ENCODE data around the gene ZNF524.
"Not testable (repeated sequence)": the region's sequence is repeated elsewhere in the genome, so short reads cannot be mapped to it uniquely, and the experiment has no call there.

ZNF524 gene, protein sequence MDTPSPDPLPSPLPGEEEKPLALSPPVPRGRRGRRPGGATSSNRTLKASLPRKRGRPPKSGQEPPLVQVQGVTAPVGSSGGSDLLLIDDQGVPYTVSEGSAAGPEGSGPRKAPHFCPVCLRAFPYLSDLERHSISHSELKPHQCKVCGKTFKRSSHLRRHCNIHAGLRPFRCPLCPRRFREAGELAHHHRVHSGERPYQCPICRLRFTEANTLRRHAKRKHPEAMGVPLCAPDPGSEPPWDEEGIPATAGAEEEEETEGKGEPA

DNA sequence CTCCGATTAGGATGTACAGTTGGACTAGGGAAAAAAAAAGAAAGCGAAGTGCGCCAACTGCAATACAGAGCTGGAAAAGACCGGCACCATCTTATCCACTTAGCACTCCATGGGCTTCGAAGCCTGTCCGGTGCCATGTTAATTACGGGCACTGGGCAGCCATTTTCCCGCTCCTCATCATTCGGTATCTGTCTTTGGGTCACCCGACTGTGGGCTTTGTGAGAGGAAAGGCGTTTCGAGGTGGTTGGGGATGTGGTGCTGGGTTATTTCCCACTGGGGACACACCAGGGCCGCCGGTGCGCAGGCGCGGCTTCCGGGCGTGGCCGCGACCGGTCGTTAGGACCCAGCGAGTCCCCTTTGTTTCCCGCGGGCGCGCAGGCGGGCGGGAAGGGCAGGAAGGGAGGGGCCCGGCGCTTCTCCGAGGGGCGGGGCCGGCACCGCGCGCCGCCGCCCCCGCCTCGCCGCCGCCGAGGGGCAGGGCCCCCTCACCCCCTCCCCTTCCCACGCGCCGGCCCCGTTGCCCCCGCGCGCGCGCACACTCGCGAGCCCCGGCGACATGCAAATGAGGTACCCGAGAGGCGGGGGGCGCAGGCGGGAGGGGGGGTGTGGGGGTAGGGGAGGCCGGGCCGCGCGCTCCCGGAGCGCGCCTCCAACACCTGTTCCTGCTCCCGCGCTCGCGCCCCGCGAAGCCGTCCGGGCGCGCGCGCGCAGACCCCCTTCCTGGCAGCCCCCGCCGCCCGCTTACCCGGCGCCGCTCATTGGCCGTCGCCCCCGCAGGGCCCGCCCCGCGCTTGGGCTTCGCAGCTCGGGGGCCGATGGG is at the start of gene ZNF524:
TSS of gene ZNF524 (plus strand) at position 447 of the 820 bp plus-strand sequence. CDS start 1,825 bp downstream, outside the sequence.
- DNase-seq (ENCODE audit: low read depth in 3 of 3) = peak; percentile 68 to 80 (median 72)

DNA sequence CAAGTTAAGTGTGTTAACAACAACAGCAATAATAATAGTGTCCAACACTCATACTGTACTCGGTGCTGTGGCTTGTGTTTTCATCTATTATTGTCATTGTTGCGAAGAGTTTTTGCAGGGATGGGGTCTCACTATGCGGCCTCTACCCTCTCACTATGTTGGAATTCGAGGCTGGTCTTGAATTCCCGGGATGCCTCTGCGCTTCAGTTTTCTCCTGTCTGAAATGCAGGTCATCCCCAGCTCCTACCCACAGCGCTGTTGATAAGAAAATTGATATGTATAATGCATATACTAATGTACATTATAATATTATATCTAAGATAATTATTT is 49.8 kb upstream of the ZNF524 start:
- no peak for DNase-seq (ENCODE audit: low read depth in 3 of 3)

DNA sequence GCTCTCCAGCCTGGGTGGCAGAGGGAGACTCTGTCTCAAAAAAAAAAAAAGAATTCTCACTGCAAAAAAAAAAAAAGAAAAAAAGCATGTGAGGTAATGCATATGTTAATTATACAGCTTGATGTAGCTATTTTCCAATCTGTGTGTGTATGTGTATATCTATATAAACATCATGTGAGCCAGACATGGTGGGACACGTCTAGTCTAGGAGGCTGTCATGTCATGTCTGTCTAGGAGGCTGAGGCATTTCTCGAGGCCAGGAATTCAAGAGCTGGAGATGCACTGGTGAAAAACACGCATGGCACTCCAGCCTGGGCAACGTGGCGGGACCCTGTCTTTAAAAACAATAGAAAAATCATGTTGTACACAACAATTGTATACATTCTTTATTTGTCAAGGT is 47.9 kb upstream of the ZNF524 start:
- no peak for DNase-seq (ENCODE audit: low read depth in 3 of 3)

DNA sequence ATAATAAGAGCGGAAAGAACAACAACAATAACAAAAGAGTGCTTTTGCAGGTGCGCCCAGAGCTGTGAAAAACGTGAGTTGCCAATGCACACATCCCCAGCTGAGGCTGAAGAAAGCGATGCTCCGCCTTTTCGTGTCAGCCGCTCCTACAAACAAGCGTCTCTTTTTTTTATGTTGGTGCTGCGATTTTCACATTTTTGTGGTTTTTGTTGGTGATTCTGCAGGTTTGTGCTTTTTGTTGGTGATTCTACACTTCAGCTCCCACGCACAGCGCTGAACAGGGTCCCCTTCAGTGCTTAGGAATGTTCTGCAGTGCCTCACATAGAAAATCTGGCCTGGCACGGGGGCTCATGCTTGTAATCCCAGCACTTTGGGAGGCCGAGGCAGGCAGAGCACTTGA is 47.5 kb upstream of the ZNF524 start:
- no peak for DNase-seq (ENCODE audit: low read depth in 3 of 3)

DNA sequence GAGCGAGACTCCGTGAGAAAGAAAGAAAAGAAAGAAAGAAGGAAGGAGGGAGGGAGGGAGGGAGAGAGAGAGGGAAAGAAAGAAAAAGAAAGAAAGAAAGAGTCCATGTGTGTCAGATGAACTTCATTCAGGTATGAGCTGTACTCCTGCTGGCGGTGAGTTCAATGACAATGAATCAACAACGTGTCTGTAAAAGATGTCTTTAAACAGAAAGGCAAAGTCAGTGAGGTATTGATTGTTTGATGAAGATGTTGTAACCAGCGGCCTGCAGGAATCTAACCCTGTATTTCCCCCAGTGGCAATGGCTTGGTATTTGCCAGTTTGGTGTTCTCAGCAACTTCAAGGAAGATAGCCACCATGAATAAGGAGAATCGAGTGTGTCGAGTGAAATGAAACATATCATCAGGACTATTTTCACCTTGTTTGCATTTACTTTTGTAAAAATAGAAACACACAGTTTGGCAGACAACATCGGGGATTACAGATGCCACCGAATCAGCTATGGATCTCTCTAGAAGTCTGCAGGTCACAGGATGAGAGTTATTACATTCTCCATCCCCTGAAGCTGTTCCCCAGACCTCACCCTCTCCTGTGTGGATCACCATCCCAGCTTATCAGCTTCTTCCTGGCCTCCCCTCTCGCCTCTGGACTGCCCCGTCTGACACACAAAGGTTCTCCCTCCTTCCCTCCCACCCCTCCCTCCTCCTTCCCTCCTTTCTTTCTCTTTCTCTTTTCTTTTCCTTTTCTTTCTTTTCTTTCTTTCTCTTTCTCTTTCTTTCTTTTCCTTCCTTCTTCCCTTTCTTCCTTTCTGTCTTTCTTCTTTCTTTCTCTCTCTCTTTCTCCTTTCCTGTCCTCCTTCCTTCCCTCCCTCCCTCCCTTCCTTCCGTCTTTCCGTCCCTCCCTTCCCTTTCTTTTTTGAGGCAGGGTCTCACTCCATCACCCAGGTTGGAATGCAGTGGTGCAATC is 46.6 kb upstream of the ZNF524 start:
- no peak for DNase-seq (ENCODE audit: low read depth in 3 of 3)

DNA sequence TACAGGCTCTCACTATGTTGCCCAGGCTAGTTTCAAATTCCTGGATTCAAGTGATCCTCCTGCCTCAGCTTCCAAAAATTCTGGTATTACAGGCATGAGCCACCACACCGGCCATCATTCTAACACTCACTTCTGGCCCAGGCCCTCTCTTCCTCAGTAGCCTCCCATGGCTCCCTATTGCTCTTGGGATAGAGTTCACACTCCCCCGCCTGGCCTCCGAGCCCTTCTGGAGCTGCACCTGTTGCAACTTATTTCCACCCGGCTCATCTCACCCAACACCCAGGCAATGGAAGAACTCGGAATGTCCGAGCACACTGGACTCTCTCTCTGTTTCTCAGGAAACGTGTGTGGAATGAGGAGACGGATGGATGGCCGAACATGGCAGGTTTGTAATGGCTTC is 45.8 kb upstream of the ZNF524 start:
- no peak for DNase-seq (ENCODE audit: low read depth in 3 of 3)

DNA sequence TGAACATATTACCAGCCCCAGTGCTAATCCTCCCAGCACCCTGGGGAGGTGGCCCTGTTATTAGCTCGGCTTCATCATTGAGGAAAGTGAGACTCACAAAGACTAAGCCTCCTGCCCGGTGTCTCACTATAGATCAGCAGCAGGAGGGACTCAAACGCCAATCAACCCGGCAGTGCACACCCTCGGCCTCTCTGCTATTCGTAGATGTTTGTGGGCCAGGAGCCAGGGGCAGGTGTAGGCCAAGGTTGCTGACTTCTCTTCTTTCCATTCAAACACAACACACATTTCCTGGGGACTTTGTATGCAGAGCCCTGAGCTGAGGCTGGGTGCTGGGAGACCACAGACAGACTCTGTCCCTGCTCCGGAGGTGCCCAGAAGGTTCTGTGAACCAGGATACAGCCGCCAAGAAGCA is 45.3 kb upstream of the ZNF524 start:
- no peak for DNase-seq (ENCODE audit: low read depth in 3 of 3)

DNA sequence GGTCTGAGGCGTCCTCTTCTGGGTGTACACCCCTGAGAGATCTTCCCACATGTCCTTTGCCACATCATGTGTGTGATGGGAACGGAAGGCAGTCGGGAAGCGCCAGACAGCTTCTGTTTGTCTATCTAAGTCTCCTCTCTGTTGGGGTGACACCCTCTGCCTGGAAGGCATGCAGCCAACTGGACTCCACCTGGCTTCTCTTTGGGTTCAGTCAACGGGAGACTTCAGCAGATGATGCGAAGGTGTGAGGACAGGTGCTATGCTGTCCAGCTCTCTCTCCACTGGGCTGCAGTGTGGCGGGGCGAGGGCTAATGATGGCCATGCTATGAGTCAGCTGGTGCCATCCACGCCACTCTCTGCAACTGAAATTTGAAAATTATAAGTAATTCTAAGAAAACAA is 40.4 kb upstream of the ZNF524 start:
- no peak for DNase-seq (ENCODE audit: low read depth in 3 of 3)

DNA sequence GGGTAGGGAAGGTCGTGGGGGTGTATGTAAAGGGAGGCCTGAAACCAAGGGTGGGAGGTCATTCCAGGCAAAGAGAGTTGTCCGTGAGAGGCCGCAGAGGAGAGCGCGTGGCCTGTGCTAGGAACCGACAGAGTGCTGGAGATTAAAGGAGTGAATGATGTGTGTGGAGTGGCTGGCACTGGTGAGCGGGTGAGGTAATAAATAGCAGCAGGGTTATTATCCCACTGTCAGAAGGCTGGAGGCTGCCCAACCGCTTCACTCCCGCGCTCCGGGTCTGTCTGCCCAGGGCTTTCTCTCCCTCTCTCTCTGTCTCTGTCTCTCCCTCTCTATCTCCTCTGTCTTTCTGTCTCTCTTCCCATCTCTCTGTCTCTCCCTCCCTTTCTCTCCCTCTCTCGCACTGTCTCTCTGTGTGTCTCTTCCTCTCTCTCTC is 36.8 kb upstream of the ZNF524 start:
- no peak for DNase-seq (ENCODE audit: low read depth in 3 of 3)

DNA sequence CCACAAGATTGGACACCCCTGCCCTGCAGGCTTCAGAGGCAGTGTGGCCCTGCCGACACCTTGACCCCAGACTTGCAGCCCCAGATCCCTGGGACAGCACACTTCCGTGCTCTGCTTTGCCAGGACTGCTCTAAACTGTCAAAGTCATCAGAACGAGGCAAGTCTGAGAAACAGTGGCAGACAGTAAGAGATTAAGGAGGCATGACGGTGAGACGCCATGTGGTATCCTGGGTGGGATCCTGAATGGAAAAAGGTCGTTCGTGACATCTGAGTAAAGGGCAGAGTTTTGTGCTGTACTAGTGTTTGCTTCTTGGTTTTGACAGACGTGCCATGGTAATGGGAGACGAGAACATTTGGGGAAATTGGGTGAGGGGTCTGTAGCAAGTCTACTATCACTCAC is 33.3 kb upstream of the ZNF524 start:
- no peak for DNase-seq (ENCODE audit: low read depth in 3 of 3)

DNA sequence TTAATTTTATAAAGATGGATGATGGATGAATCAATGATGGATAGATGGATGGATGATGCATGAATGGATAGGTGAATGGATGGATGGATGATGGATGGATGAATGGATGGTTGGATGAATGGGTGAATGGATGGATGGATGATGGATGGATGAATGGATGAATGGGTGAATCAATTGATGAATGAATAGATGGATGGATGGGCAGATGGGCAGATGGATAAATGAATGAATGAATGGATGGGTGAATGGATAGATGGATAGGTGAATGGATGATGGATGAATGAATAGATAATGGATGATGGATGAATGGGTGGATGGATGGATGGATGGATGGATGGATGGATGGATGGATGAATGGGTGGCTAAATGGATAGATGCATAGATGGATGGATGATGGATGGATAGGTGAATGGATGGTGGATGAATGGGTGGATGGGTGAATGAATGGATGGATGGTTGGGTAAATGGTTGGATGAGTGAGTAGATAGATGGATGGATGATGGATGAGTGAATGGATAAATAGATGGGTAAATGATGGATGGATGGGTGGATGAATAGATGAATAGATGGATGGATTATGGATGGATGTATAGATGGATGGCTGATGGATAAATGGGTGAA is 32.3 kb upstream of the ZNF524 start:
- DNase-seq (ENCODE audit: low read depth in 3 of 3) = no peak

DNA sequence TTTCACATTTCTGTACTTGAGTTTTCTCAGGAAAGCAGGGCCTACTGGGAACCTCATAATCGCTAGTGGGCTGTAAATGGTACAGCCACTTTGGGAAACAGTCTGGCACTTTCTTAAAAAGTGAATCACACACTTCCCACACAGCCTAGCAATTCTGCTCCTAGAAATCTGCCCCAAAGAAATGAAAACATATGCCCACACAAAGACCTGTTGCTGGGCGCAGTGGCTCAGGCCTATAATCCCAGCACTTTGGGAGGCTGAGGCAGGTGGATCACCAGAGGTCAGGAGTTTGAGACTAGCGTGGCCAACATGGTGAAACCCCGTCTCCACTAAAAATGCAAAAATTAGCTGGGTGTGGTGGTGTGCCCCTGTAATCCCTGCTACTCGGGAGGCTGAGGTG is 30.6 kb upstream of the ZNF524 start:
- DNase-seq (ENCODE audit: low read depth in 3 of 3) = not testable (repeated sequence)

DNA sequence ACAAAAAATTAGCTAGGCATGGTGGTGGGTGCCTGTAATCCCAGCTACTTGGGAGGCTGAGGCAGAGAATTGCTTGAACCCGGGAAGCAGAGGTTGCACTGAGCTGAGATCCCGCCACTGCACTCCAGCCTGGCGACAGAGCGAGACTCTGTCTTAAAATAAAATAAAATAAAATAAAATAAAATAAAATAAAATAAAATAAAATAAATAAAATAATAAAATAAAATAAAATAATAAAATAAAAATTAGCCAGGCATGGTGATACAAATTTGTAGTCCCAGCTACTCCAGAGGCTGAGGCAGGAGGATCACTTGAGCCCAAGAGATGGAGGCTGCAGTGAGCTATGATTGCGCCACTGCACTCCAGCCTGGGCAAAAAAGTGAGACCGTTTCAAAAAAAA is 26.2 kb upstream of the ZNF524 start:
- not testable (repeated sequence) for DNase-seq (ENCODE audit: low read depth in 3 of 3)

DNA sequence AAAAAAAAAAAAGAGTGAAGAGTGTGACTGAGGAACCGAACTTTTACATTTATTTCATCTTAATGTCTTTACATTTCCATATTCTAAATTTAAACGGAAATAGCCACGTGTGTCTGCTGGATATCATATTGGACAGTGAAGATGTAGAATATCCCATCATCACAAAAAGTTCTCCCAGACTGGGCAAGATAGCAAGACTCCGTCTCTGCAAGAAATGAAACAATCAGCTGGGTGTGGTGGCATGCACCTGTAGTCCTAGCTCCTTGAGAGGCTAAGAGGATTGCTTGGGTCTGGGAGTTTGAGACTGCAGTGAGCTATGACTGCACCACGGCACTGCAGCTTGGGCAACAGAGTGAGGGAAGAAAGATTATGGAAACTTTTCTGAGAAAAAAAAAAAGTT is 23.3 kb upstream of the ZNF524 start:
- DNase-seq (ENCODE audit: low read depth in 3 of 3) = no peak

DNA sequence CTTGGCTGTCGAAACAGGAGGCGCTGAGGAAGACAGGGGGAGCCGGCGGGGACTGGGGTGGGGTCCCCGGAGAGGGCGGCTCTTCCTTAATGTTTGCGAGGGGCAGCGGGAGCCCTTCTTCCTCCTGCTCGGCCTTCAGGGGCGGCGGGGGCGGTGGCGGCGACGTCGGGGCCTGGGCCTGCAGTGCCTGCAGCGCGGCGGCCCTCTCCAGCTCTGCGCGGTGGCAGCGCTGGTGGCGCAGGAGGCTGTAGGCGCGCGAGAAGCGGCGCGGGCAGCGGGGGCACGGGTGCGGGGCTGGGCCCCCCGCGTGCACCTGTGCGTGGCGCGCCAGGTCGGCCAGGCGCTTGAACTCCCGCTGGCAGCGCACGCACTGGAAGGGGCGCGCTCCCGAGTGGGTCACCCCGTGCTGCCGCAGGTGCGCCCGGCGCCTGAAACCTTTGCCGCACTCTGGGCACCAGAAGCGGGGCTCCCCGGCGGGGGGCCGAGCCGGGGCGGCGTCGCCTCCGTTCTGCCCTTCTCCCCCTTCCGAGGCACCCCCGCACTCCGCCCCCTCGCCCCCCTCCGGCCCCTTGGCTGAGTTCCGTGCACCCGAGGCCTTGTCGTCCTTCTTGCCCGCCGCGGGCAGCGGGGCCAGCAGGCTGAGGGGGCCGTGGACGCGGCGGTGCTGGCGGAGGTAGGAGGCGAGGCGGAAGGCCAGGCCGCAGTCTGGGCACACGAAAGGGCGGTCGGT is 21.9 kb upstream of the ZNF524 start:
- DNase-seq (ENCODE audit: low read depth in 3 of 3) = no peak

DNA sequence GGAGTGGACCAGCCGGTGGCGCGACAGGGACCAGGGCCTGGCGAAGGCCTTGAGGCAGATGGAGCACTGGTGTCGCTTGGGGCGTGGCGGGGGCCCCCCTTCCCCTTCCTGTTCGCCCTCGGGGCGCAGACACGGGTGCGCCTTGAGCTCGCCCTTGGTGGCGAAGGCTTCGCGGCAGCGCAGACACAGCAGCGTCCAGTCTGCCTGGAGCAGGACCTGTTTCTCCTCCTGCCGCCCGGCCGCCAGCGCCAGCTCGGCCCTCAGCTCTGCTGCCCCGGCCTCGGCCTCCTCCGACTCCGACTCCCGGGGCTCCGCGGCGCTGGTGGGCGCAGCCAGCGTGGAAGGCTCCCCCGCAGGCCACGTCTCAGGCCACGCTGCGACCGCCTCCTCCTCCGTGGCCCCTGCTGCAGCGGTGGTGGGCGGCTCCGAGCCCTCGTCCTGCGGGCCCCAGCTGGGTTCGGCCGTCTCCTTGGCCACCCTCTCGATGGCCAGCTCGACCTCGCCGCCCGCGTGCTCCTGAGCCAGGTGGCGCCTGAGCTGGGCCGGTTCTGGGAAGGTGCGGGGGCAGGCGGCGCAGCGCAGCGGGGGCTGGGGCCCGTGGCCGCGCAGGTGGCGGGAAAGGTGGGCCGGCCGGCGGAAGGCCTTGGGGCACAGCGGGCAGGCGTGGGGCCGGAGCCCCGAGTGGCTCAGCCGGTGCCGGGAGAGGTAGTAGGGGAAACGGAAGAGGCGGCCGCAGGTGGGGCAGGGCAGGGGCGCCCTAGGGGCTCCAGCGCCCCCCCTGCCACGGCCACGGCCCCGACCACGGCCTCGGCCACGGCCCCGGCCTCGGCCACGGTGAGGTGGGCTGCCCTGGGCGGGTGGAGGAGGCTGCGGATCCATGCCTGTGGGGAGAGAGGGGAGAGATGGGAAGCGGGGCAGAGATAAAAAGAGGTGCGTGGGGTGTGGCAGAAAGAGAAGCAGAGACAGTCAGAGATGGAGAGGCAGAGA is 21.0 kb upstream of the ZNF524 start:
- DNase-seq (ENCODE audit: low read depth in 3 of 3) = no peak

DNA sequence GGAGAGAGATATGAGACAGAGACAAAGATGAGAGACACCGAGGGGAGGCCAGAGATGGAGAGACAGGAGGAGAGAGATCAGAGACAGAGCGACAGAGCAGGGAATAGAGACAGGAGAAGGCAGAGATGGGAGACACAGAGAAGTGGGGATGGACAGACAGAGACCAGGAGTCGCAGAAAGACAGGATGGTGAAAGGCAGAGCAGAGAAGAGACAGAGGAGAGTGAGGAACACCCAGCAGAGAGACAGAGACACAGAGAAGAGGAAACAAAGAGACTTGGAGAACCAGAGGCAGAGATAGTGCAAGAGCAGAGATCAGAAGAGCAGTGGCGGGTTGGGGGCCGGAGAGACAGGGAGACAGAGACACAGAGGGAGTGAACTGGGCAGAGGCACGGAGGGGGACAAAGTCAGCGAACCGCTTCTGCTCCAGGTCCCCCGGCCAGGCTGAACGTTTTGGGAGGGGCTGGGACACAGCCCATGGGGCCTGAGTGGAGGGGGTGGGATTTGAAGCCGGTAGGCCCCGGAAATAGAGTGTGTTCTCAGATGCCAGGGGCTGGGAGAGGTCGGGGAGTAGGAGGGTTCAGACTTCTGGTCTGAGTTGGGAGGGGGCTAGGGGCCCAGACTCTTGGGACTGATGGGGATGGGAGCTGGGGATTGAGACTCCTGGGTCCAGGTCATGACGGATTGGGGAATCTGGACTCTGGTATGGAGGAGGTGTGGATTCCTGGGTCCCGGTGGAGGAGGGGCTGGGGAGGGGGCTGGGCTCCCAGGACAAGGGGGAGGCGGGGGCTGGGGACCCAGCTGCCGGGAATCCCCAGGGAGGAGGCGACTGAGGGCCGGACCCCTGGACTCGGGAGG is 20.1 kb upstream of the ZNF524 start:
- DNase-seq (ENCODE audit: low read depth in 3 of 3) = no peak

DNA sequence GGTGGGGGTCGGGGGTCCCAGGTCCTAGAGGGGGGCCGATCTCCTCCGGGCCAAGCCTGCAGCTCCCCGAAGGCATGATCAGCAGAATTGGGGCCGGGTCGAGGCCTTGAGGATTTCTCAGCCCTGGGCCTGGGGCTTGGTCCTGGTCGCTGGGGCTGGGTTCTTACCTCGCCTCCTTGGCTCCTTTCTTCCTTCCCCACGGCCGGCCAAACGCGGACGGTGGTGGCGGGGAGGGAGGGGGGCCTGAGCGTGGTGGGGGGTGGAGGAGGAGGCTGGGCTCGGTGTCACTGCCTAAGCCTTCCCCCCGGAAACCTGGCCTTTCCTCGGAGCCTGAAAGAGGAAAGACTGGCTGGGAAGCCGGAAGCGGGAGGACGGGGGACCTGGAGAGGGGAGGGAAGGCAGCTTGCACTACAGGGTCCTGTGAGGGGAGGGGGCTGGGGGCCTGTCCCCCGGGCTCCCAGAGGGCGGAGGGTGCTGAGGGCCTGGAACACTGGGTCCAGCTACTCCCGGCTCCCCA is 19.4 kb upstream of the ZNF524 start, which contains the start of gene ZNF579:
TSS of gene ZNF579 (minus strand) at position 221 of the 517 bp plus-strand sequence. CDS start 1,209 bp downstream, outside the sequence.
- DNase-seq (ENCODE audit: low read depth in 3 of 3) = peak; percentile 69 to 78 (median 69)
